CD4-positive, CD25-positive, alpha-beta regulatory T cell (primary cell): ENCODE data around the gene RPS5. TPM values are rescaled to one million over a fixed set of nuclear protein-coding genes. Genes with fewer than 3 reads are reported as not detected.
"Not testable (repeated sequence)": the region's sequence is repeated elsewhere in the genome, so short reads cannot be mapped to it uniquely, and the experiment has no call there.

Source experiments
- ATAC-seq, 2 donors: fragments of 150-1000 bp; cut with Tn5 transposase; one replicate each; pipeline ENCODE4 v1.10.0; 2021; ENCODE audit warnings: low read depth in 2 of 2, moderate number of reproducible peaks in 2 of 2, moderate library complexity in 1 of 2
- DNase-seq, 3 donors: peaks; one replicate each; pipeline versions ENCODE4 v3.0.0 to v3.0.0-alpha.2; 2012 to 2022; ENCODE audit warnings: mixed read lengths in 1 of 3
- H3K27ac ChIP-seq: one replicate; pipeline ENCODE4 v1.7.0; 2013; ENCODE audit warnings: mild to moderate bottlenecking, low read length; ENCODE audit not compliant: insufficient read depth, poor library complexity, severe bottlenecking
- H3K27me3 ChIP-seq: one replicate; pipeline ENCODE4 v1.7.0; 2013; ENCODE audit warnings: low read length; ENCODE audit not compliant: control insufficient read depth, insufficient read depth
- H3K36me3 ChIP-seq: one replicate; pipeline ENCODE4 v1.7.0; 2013; ENCODE audit warnings: mild to moderate bottlenecking, low read length, moderate library complexity; ENCODE audit not compliant: control insufficient read depth, insufficient read depth
- H3K4me1 ChIP-seq: 2 replicates; pipeline ENCODE4 v1.7.0; 2013; ENCODE audit warnings: mild to moderate bottlenecking, low read length; ENCODE audit not compliant: insufficient read depth, control insufficient read depth, poor library complexity, severe bottlenecking
- H3K4me3 ChIP-seq: one replicate; pipeline ENCODE4 v1.7.0; 2013; ENCODE audit warnings: low read depth, mild to moderate bottlenecking, low read length, moderate library complexity
- H3K9me3 ChIP-seq, 2 experiments: 1 replicate in 1 of 2; 2 replicates in 1 of 2; pipeline ENCODE4 v1.7.0; 2013; ENCODE audit warnings: low read length in 2 of 2, mild to moderate bottlenecking in 1 of 2, moderate library complexity in 1 of 2; ENCODE audit not compliant: control insufficient read depth in 2 of 2
- H3K27ac Mint-ChIP-seq, 3 donors: one replicate each; pipeline ENCODE4 v1.8.0; 2020 to 2022; ENCODE audit warnings: mild to moderate bottlenecking in 3 of 3, mixed read lengths in 3 of 3, moderate library complexity in 2 of 3
- H3K27me3 Mint-ChIP-seq: one replicate; pipeline ENCODE4 v1.8.0; 2022; ENCODE audit warnings: mild to moderate bottlenecking, mixed read lengths
- H3K36me3 Mint-ChIP-seq: one replicate; pipeline ENCODE4 v1.8.0; 2020; ENCODE audit warnings: mixed read lengths
- H3K4me1 Mint-ChIP-seq, 4 donors: one replicate each; pipeline ENCODE4 v1.8.0; 2020 to 2022; ENCODE audit warnings: mixed read lengths in 4 of 4, mild to moderate bottlenecking in 1 of 4
- H3K4me3 Mint-ChIP-seq, 4 donors: one replicate each; pipeline ENCODE4 v1.8.0; 2020 to 2022; ENCODE audit warnings: mild to moderate bottlenecking in 4 of 4, mixed read lengths in 4 of 4, moderate library complexity in 3 of 4
- H3K9me3 Mint-ChIP-seq, 7 donors: one replicate each; pipeline ENCODE4 v1.8.0; 2020 to 2022; ENCODE audit warnings: mixed read lengths in 7 of 7, mild to moderate bottlenecking in 3 of 7, moderate library complexity in 2 of 7
- polyA plus RNA-seq, 4 donors: library from polyadenylated mRNA; unstranded; fragments of 300-500 nt; fragmentation: Illumina TruSeq; gene quantifications; one replicate each; pipeline ENCODE4 v1.2.3, GENCODE V29; 2021
- total RNA-seq: library from RNA; stranded (reverse); gene quantifications from one replicate; pipeline ENCODE4 v1.2.3, GENCODE V29; 2022

Gene RPS5
- total RNA-seq (747 TPM), polyA plus RNA-seq (1,000 to 10,000 TPM in 3 of 4 donors, 100 to 1,000 TPM in 1; 916 to 1,786 (median 1,426) TPM)

DNA sequence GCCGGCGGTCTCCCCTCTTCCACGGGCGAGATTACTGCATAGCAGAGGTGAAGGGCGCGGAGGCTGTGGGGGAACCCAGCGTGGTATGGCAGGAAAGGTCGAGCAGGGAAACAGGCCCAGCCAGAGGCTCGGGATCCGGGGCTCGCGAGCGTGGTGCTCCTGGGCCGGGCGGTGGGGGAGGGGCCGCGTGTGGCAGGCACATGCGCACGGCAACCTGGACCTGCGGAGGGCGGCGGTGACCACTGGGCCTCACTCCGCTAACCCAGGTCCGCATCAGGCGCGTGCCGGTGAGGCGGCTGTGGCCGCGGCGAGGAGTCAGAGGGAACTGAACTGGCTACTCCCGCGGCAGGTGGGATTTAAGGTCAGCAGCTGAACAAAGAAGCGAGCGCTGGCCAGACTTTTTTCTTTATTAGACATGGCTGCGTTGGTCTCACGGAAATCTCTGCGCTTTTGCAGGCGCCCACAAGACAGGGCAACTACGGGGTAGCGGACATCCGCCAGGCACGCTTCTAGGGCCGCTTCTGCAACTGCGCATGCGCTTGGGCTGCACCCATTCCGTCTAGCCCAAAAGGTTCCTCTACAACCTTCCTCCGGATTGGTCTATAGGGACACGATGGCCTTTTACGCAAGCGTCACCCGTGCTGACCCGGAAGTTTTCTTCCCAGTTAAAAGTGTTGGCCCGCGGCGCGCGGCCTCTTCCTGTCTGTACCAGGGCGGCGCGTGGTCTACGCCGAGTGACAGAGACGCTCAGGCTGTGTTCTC, at the start of gene RPS5:
RPS5 (plus strand) TSS at position 694 of the 762 bp plus-strand sequence. CDS start 869 bp downstream, outside the sequence.
- H3K27me3 ChIP-seq = no peaks in the 10 kb centered on the region
- H3K27ac ChIP-seq = peak within 1 kb of the TSS; percentile 96
- Mint-ChIP-seq H3K27me3 (no peaks in the 10 kb centered on the region), H3K36me3 (peaks cover 12% of the 10 kb centered on the region), H3K9me3 (peaks cover 0 to 1% (median 0%) of the 10 kb centered on the region in 7 donors), H3K4me3 (peak within 1 kb of the TSS; percentile 95 to 97 (median 96)), H3K4me1 (peaks cover 13 to 60% (median 31%) of the 10 kb centered on the region in 4 donors), H3K27ac (peak within 1 kb of the TSS; percentile 94 to 99 (median 98))
- H3K9me3 ChIP-seq = no peaks in the 10 kb centered on the region
- DNase-seq = peak; percentile 94 to 99 (median 98)
- H3K4me3 ChIP-seq = peak within 1 kb of the TSS; percentile 89
- peaks cover 38% of the 10 kb centered on the region for H3K4me1 ChIP-seq
- peak; percentile 92 to 95 for ATAC-seq
- H3K36me3 ChIP-seq = peaks cover 13% of the 10 kb centered on the region

DNA sequence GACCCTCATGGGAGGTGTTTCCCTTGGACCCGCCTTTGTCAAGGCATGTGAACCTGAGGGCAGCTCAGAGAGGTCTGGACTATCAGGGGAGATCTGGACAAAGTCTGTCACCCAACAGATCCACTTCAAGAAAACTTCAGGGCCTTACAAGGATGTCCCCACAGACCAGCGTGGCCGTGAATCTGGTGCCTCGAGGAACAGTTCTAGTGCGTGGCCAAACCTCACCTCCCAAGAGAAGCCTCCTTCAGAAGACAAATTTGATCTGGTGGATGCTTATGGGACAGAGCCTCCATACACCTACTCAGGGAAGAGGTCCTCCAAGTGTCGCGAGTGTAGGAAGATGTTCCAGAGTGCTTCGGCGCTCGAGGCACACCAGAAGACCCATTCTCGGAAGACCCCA, 48.7 kb upstream of the RPS5 start:
- H3K27ac Mint-ChIP-seq = no peak overlapping the region
- no peak for ATAC-seq

DNA sequence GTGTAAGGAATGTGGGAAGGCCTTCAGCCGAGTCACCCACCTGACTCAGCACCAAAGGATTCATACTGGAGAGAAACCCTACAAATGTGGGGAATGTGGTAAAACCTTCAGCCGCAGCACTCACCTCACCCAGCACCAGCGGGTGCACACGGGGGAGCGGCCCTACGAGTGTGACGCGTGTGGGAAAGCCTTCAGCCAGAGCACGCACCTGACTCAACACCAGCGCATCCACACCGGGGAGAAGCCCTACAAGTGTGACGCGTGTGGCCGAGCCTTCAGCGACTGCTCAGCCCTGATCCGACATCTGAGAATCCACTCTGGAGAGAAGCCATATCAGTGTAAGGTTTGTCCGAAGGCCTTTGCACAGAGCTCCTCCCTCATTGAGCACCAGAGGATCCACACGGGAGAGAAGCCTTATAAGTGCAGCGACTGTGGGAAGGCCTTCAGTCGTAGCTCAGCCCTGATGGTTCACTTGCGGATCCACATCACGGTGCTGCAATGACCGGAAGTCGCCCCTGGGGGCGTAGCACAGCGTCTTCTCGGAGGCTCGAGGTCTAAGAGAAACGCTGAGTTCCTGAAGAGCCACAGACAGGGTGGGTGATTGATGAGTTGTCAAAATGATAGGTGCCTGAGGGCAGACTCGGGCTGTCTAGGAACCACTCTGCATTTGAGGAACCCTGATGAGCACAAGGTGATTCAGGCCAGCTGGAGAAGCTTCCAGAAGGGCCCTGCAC, 48.1 kb upstream of the RPS5 start:
- Mint-ChIP-seq H3K27me3 (no peaks in the 10 kb centered on the region), H3K4me3 (no peak overlapping the region), H3K36me3 (peaks cover 46% of the 10 kb centered on the region), H3K27ac (no peak overlapping the region), H3K4me1 (peaks cover 4 to 10% (median 6%) of the 10 kb centered on the region in 4 donors), H3K9me3 (peaks cover 0 to 3% (median 0%) of the 10 kb centered on the region in 7 donors)
- no peaks in the 10 kb centered on the region for H3K9me3 ChIP-seq
- peaks cover 18% of the 10 kb centered on the region for H3K36me3 ChIP-seq
- H3K4me1 ChIP-seq = no peaks in the 10 kb centered on the region
- DNase-seq = no peak
- no peaks in the 10 kb centered on the region for H3K27me3 ChIP-seq
- no peak overlapping the region for H3K27ac ChIP-seq
- ATAC-seq = no peak
- no peak overlapping the region for H3K4me3 ChIP-seq

More for the DNA sequence above, 48.7 kb upstream of the RPS5 start:
- Mint-ChIP-seq H3K4me1 (peaks cover 4 to 10% (median 6%) of the 10 kb centered on the region in 4 donors), H3K4me3 (no peak overlapping the region), H3K9me3 (peaks cover 0 to 3% (median 0%) of the 10 kb centered on the region in 7 donors), H3K36me3 (peaks cover 46% of the 10 kb centered on the region), H3K27me3 (no peaks in the 10 kb centered on the region)
- no peaks in the 10 kb centered on the region for H3K4me1 ChIP-seq
- H3K27ac ChIP-seq = no peak overlapping the region
- H3K36me3 ChIP-seq = peaks cover 18% of the 10 kb centered on the region
- DNase-seq = no peak
- H3K9me3 ChIP-seq = no peaks in the 10 kb centered on the region
- no peaks in the 10 kb centered on the region for H3K27me3 ChIP-seq
- no peak overlapping the region for H3K4me3 ChIP-seq

DNA sequence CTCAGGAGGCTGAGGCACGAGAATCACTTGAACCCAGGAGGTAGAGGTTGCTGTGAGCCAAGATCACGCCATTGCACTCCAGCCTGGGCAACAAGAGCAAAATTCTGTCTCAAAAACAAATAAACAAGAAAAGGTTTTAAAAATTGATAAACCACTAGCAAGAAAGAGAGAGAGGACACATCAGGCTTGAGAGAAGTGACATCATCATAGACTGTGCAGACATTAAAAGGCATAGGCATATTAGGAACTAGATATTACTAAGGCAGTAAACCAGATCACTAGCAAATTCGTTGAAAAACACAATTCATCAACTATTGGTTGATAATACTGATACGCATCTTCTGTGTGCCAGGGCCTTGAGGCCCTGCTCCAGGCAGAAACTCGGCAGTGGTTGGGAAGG, 41.5 kb upstream of the RPS5 start:
- peaks cover 5% of the 10 kb centered on the region for H3K27me3 Mint-ChIP-seq
- H3K9me3 ChIP-seq = no peaks in the 10 kb centered on the region
- no peaks in the 10 kb centered on the region for H3K36me3 ChIP-seq
- H3K27me3 ChIP-seq = no peaks in the 10 kb centered on the region
- H3K9me3 Mint-ChIP-seq = no peaks in the 10 kb centered on the region
- H3K27ac Mint-ChIP-seq = peak overlapping the region in 2 of 3 donors; percentile 80 to 90
- H3K4me1 Mint-ChIP-seq = peaks cover 0 to 32% (median 22%) of the 10 kb centered on the region in 4 donors
- H3K4me1 ChIP-seq = peaks cover 20% of the 10 kb centered on the region
- no peak overlapping the region for H3K4me3 ChIP-seq
- DNase-seq = no peak
- no peak overlapping the region for H3K27ac ChIP-seq
- H3K36me3 Mint-ChIP-seq = peaks cover 22% of the 10 kb centered on the region
- H3K4me3 Mint-ChIP-seq = peak overlapping the region; percentile 57 to 93 (median 84)
- ATAC-seq = no peak

DNA sequence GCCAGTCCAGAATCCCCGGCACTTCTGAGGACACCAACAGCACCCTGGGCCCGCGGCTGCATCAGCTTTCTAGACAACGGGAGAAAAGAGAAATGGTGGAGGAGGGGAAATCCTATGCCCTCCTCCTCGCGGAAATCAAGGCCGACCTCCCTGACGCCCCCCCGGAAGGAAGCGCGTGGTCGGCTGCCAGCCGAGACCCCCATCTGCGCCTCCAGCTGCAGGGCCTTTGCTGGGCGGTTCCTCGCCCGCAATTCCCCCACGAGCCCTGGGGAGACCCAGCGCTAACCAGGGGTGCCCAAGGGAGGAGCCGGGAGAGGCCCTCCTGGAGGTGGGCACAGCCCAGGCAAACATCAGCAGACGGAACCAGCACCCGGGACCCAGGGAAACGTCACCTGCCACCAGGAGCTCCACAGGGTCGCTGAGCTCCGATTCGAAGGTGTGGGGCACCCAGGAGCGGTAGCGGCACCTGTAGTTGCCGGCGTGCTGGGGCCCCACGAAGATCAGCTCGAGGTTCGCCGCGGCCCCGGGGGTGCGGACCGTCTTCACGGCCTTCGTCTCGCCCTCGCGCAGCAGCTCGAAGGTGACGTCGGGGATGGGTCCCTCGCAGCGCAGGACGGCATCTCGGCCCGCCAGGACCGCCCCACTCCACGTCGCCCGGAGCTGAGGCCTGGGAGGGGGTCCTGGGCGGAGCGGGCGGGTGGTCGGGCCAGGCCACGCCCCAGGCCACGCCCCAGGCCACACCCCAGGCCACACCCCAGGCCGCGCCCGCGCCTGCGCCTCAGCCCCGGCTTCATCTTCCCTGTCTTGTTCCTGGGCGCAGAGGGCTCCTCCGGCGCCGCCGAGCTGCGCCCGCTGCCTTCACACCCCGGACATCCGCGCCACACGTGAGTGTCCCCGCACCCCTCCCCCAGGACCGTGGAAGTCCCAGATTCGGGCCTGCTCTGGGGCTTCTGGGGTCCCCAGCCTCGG, 39.8 kb upstream of the RPS5 start:
- H3K27me3 ChIP-seq = no peaks in the 10 kb centered on the region
- H3K27me3 Mint-ChIP-seq = peaks cover 5% of the 10 kb centered on the region
- peaks cover 12% of the 10 kb centered on the region for H3K36me3 Mint-ChIP-seq
- H3K4me3 ChIP-seq = peak overlapping the region; percentile 69
- H3K4me1 ChIP-seq = peaks cover 20% of the 10 kb centered on the region
- H3K36me3 ChIP-seq = no peaks in the 10 kb centered on the region
- H3K4me3 Mint-ChIP-seq = peak overlapping the region; percentile 89 to 96 (median 92)
- ATAC-seq (peak; percentile 89), DNase-seq (peak; percentile 61 to 73 (median 66))
- H3K9me3 Mint-ChIP-seq = peaks cover 0 to 2% (median 0%) of the 10 kb centered on the region in 7 donors
- H3K27ac Mint-ChIP-seq = peak overlapping the region; percentile 86 to 93 (median 90)
- peak overlapping the region; percentile 70 for H3K27ac ChIP-seq
- peaks cover 0 to 32% (median 17%) of the 10 kb centered on the region in 4 donors for H3K4me1 Mint-ChIP-seq
- no peaks in the 10 kb centered on the region for H3K9me3 ChIP-seq

DNA sequence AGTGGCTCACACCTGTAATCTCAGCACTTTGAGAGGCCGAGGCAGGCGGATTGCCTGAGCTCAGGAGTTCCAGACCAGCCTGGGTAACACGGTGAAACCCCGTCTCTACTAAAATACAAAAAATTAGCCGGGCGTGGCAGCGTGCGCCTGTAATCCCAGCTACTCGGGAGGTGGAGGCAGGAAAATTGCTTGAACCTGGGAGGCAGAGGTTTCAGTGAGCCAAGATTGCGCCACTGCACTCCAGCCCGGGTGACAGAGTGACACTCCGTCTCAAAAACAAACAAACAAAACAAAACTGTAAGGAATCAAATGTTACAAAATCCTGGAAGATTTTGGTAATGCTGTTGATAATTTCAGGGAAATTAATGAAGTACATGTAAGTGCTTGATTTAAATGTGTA, 39.0 kb upstream of the RPS5 start:
- ATAC-seq, H3K27me3 Mint-ChIP-seq, H3K27me3 ChIP-seq, H3K9me3 ChIP-seq, DNase-seq, H3K9me3 Mint-ChIP-seq, H3K36me3 ChIP-seq, H3K36me3 Mint-ChIP-seq: not testable (repeated sequence)
- Mint-ChIP-seq H3K27ac (peak overlapping the region; percentile 43 to 93 (median 60)), H3K4me1 (peaks cover 0 to 35% (median 17%) of the 10 kb centered on the region in 4 donors), H3K4me3 (peak overlapping the region; percentile 89 to 96 (median 92))
- peaks cover 20% of the 10 kb centered on the region for H3K4me1 ChIP-seq
- H3K27ac ChIP-seq = peak overlapping the region; percentile 57
- peak overlapping the region; percentile 69 for H3K4me3 ChIP-seq

DNA sequence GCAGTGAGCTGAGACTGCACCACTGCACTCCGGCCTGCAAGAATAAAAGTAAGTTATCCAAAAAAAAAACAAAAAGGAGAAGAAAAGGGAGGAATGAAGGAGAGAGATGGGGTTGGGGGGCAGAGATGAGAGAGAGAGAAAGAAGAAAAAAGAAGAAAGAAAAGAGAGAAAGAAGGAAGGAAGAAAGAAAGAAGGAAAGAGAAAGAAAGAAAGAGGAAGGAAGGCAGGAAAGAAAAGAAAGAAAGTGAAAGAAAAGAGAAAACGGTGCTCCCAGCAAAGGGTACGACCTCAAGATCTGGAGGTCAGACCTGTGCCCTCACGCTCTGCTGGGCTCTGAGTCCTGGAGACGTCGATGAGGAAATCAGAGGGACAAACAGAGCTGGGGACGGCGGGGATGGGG, 37.5 kb upstream of the RPS5 start:
- Mint-ChIP-seq H3K4me1 (peaks cover 0 to 35% (median 17%) of the 10 kb centered on the region in 4 donors), H3K9me3 (peaks cover 0 to 2% (median 0%) of the 10 kb centered on the region in 7 donors), H3K36me3 (peaks cover 8% of the 10 kb centered on the region), H3K4me3 (peak overlapping the region in 2 of 4 donors; percentile 27 to 46), H3K27me3 (peaks cover 5% of the 10 kb centered on the region), H3K27ac (no peak overlapping the region)
- no peak overlapping the region for H3K27ac ChIP-seq
- DNase-seq (no peak), ATAC-seq (no peak)
- H3K9me3 ChIP-seq = no peaks in the 10 kb centered on the region
- no peak overlapping the region for H3K4me3 ChIP-seq
- H3K27me3 ChIP-seq = no peaks in the 10 kb centered on the region
- H3K36me3 ChIP-seq = no peaks in the 10 kb centered on the region
- peaks cover 20% of the 10 kb centered on the region for H3K4me1 ChIP-seq
